ENCODE results near the gene NEDD8. TPM values are rescaled to one million over a fixed set of nuclear protein-coding genes. Genes with fewer than 3 reads are reported as not detected.

The NEDD8 gene
- total RNA-seq, 3 donors from 2014 or later (not counting 1 experiment from before 2014, with no cell fraction given), result 93.6 to 109 (median 95.9) TPM

DNA sequence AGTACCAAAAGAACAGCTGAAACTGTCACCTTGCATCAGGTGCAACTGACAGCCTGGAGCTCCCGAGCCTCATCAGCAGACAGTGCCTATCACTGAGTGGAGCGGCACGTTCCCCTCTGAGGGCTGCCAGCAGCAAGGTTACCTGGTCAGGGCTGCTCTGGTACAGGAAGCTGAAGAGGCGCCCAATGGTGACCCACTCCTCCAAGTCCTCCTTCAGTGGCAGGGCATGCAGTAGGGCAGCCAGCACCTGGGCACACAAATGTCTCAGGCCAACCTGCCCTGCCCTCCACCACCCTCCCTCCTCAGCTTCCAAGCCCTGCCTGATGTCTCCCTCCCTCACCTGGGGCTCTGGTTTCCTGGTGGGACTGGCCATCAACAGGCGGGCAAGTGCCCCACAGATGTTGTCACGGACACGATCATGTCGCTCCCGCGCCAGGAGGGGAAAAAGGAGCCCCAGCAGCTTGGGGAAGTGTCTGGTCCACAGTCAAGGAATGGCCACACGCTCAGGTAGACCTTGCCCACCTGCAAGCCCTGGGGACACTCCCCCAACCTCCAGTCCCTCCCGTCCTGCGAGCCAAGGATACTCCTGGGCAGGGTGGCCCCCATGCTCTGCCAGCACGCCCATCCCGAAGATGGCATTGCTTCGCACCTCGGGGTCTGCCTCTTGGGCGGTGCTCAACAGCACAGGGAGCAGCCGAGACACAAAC is 50.6 kb downstream of the NEDD8 start:
- 96% methylated on average over 19 of the region's 19 CpGs for WGBS (ENCODE audit: insufficient coverage)
- peak overlapping the region in 1 of 2 donors; percentile 47 for H3K27ac Mint-ChIP-seq
- H3K4me1 Mint-ChIP-seq, result no peaks in the 10 kb centered on the region
- H3K9me3 ChIP-seq (ENCODE audit: control insufficient read depth, insufficient read depth, low read length), result no peaks in the 10 kb centered on the region
- H3K27me3 Mint-ChIP-seq (ENCODE audit: low read depth in 2 of 2), result no peaks in the 10 kb centered on the region
- DNase-seq (no peak), ATAC-seq (no peak)
- peaks cover 73% of the 10 kb centered on the region for H3K36me3 ChIP-seq (ENCODE audit: control insufficient read depth, insufficient read depth, low read length)
- no peak overlapping the region for H3K4me3 ChIP-seq (ENCODE audit: low read length)
- H3K4me3 Mint-ChIP-seq, result no peak overlapping the region
- no peak overlapping the region for H3K27ac ChIP-seq (ENCODE audit: low read length)
- H3K4me1 ChIP-seq (ENCODE audit: control insufficient read depth, insufficient read depth, low read length), result no peaks in the 10 kb centered on the region
- H3K9me3 Mint-ChIP-seq, result no peaks in the 10 kb centered on the region
- peaks cover 6% of the 10 kb centered on the region for H3K36me3 Mint-ChIP-seq
- intact Hi-C loops (cut with micrococcal nuclease), result no loop called here
- TF ChIP-seq, protein P1, sequence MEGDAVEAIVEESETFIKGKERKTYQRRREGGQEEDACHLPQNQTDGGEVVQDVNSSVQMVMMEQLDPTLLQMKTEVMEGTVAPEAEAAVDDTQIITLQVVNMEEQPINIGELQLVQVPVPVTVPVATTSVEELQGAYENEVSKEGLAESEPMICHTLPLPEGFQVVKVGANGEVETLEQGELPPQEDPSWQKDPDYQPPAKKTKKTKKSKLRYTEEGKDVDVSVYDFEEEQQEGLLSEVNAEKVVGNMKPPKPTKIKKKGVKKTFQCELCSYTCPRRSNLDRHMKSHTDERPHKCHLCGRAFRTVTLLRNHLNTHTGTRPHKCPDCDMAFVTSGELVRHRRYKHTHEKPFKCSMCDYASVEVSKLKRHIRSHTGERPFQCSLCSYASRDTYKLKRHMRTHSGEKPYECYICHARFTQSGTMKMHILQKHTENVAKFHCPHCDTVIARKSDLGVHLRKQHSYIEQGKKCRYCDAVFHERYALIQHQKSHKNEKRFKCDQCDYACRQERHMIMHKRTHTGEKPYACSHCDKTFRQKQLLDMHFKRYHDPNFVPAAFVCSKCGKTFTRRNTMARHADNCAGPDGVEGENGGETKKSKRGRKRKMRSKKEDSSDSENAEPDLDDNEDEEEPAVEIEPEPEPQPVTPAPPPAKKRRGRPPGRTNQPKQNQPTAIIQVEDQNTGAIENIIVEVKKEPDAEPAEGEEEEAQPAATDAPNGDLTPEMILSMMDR (IDR thresholded peaks at IDR 0.05), result no peak
- no peaks in the 10 kb centered on the region for H3K27me3 ChIP-seq (ENCODE audit: control insufficient read depth, insufficient read depth, low read length)

DNA sequence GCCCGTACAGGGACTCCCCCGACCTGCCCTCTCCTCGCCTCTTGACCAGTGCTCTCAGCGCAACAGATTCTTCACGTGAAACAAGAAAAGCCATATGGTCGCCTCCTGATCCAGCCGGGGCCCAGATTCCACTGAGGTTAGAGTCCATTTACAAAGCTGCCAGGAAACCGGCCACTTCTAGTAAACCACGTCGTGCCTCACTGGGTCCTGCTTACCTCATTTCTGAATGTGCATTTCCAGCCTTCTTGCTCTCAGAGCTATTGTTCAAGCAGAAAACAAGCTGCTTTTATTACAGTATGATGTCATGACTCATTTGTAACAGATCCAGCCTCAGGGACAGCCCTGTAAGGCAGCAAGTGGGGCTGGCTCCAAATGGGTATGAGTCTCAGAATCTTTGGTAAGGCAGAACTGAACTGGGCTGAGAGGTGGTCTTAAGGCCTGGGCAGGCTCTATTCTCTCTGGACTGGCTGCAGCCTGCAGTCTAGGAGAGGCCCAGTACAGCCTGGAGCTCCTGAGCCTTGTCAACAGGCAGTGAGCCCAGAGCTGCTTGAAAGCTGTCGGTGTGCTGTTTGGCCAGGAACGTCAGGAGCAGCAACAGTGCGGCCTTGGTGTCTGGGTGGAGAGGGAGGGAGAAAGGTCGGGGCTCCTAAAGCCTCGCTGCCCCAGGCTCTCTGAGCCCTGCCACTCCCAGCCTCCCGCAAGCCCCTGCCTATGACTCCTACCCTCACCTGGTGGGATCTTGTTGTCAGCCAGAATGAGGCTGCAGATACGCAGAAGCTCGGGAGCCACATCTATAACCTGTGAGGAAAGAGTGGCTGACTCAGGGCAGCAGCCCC is 52.0 kb downstream of the NEDD8 start:
- Histone ChIP-seq H3K4me3 (ENCODE audit: low read length) (no peak overlapping the region), H3K9me3 (ENCODE audit: control insufficient read depth, insufficient read depth, low read length) (no peaks in the 10 kb centered on the region), H3K36me3 (ENCODE audit: control insufficient read depth, insufficient read depth, low read length) (peaks cover 64% of the 10 kb centered on the region), H3K4me1 (ENCODE audit: control insufficient read depth, insufficient read depth, low read length) (no peaks in the 10 kb centered on the region), H3K27me3 (ENCODE audit: control insufficient read depth, insufficient read depth, low read length) (no peaks in the 10 kb centered on the region), H3K27ac (ENCODE audit: low read length) (no peak overlapping the region)
- 88% methylated on average over 18 of the region's 18 CpGs for WGBS (ENCODE audit: insufficient coverage)
- no peaks in the 10 kb centered on the region for H3K9me3 Mint-ChIP-seq
- no peaks in the 10 kb centered on the region for H3K27me3 Mint-ChIP-seq (ENCODE audit: low read depth in 2 of 2)
- no peaks in the 10 kb centered on the region for H3K4me1 Mint-ChIP-seq
- intact Hi-C loops (cut with micrococcal nuclease), result no loop called here
- H3K4me3 Mint-ChIP-seq, result no peak overlapping the region
- TF ChIP-seq, protein P1 (IDR thresholded peaks at IDR 0.05), result no peak
- ATAC-seq, result peak in 1 of 3 donors; percentile 25
- peaks cover 6% of the 10 kb centered on the region for H3K36me3 Mint-ChIP-seq
- no peak for DNase-seq
- H3K27ac Mint-ChIP-seq, result peak overlapping the region in 1 of 2 donors; percentile 21

DNA sequence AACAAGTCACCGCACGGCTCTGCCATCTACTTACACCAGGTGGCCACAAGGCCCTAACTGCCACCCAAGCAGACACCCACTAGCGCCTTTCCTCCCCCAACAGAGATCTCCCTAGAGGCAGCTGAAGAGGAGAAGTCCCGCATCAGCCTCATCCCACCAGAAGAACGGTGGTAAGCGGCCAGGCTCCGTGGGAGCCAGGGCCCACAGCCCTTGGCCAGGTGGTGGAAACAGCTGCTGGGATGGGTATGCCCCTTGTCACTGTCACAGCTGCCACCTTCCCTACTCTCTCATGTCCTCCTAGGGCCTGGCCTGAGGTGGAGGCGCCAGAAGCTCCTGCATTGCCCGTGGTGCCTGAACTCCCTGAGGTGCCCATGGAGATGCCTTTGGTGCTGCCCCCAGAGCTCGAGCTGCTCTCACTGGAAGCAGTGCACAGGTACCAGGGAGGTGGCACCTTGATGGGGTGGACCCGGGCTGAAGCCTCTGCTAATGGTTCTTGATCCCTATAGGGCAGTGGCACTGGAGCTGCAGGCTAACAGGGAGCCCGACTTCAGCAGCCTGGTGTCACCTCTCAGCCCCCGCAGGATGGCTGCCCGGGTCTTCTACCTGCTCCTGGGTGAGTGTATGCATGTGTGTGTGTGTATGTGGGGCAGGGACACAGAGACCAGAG is 52.7 kb downstream of the NEDD8 start:
- H3K36me3 ChIP-seq (ENCODE audit: control insufficient read depth, insufficient read depth, low read length), result peaks cover 56% of the 10 kb centered on the region
- Mint-ChIP-seq H3K4me1 (no peaks in the 10 kb centered on the region), H3K4me3 (peak overlapping the region; percentile 28), H3K27me3 (ENCODE audit: low read depth in 2 of 2) (no peaks in the 10 kb centered on the region), H3K27ac (peak overlapping the region; percentile 21 to 27), H3K9me3 (no peaks in the 10 kb centered on the region), H3K36me3 (peaks cover 6% of the 10 kb centered on the region)
- no peak for DNase-seq
- no peak for ATAC-seq
- intact Hi-C loops (cut with micrococcal nuclease), result no loop called here
- H3K4me1 ChIP-seq (ENCODE audit: control insufficient read depth, insufficient read depth, low read length), result no peaks in the 10 kb centered on the region
- no peak overlapping the region for H3K27ac ChIP-seq (ENCODE audit: low read length)
- H3K4me3 ChIP-seq (ENCODE audit: low read length), result no peak overlapping the region
- 80% methylated on average over 13 of the region's 14 CpGs for WGBS (ENCODE audit: insufficient coverage)
- no peaks in the 10 kb centered on the region for H3K9me3 ChIP-seq (ENCODE audit: control insufficient read depth, insufficient read depth, low read length)
- TF ChIP-seq, protein P1 (IDR thresholded peaks at IDR 0.05), result no peak
- H3K27me3 ChIP-seq (ENCODE audit: control insufficient read depth, insufficient read depth, low read length), result no peaks in the 10 kb centered on the region
